Mesendoderm (in vitro differentiated cells): ENCODE measurements around the gene MACROD2.

ENCODE experiments used
- DNase-seq: peaks from one replicate; pipeline ENCODE4 v3.0.0; 2013
- H2AK5ac ChIP-seq: 2 replicates; pipeline ENCODE4 v1.6.1; 2013; ENCODE audit warnings: low read length, inconsistent platforms
- H2BK120ac ChIP-seq: 2 replicates; pipeline ENCODE4 v1.6.1; 2013; ENCODE audit warnings: low read depth, mild to moderate bottlenecking, low read length, moderate library complexity, mixed read lengths
- H2BK15ac ChIP-seq: replicated peaks from 2 replicates; pipeline ENCODE4 v1.6.1; 2013; ENCODE audit warnings: low read depth, mild to moderate bottlenecking, moderate library complexity
- H2BK5ac ChIP-seq: 2 replicates; pipeline ENCODE4 v1.6.1; 2013; ENCODE audit warnings: low read length, inconsistent platforms
- H3K18ac ChIP-seq: 2 replicates; pipeline ENCODE4 v1.6.1; 2013; ENCODE audit warnings: mild to moderate bottlenecking, low read length, mixed read lengths
- H3K23ac ChIP-seq: one replicate; pipeline ENCODE4 v1.6.1; 2013; ENCODE audit warnings: low read length
- H3K27ac ChIP-seq: 2 replicates; pipeline ENCODE4 v1.5.1; 2013; ENCODE audit warnings: low read depth, mild to moderate bottlenecking, inconsistent platforms, low read length, moderate library complexity
- H3K27me3 ChIP-seq: 2 replicates; pipeline ENCODE4 v1.6.1; 2013; ENCODE audit warnings: low read length, control low read depth, mild to moderate bottlenecking, inconsistent platforms; ENCODE audit not compliant: insufficient read depth, poor library complexity
- H3K36me3 ChIP-seq: 2 replicates; pipeline ENCODE4 v1.6.1; 2013; ENCODE audit warnings: low read length, inconsistent platforms; ENCODE audit not compliant: control insufficient read depth, insufficient read depth
- H3K4ac ChIP-seq: one replicate; pipeline ENCODE4 v1.6.1; 2013; ENCODE audit warnings: low read depth, mild to moderate bottlenecking, low read length, moderate library complexity
- H3K4me1 ChIP-seq: 2 replicates; pipeline ENCODE4 v1.6.1; 2013; ENCODE audit warnings: low read depth, low read length, inconsistent platforms; ENCODE audit not compliant: control insufficient read depth
- H3K4me2 ChIP-seq: 2 replicates; pipeline ENCODE4 v1.6.1; 2013; ENCODE audit warnings: low read length
- H3K4me3 ChIP-seq: 2 replicates; pipeline ENCODE4 v1.5.1; 2013; ENCODE audit warnings: mild to moderate bottlenecking, low read length
- H3K56ac ChIP-seq: one replicate; pipeline ENCODE4 v1.6.1; 2013; ENCODE audit warnings: low read length
- H3K79me1 ChIP-seq: 2 replicates; pipeline ENCODE4 v1.6.1; 2013; ENCODE audit warnings: low read length, inconsistent platforms
- H3K79me2 ChIP-seq: 2 replicates; pipeline ENCODE4 v1.6.1; 2013; ENCODE audit warnings: mild to moderate bottlenecking, low read length; ENCODE audit not compliant: control insufficient read depth, insufficient read depth
- H3K9ac ChIP-seq: 2 replicates; pipeline ENCODE4 v1.6.1; 2013; ENCODE audit warnings: low read length, inconsistent platforms
- H4K5ac ChIP-seq: one replicate; pipeline ENCODE4 v1.6.1; 2013; ENCODE audit warnings: low read length
- H4K8ac ChIP-seq: one replicate; pipeline ENCODE4 v1.6.1; 2013; ENCODE audit warnings: low read depth, mild to moderate bottlenecking, control low read depth, low read length, moderate library complexity
- WGBS: extraction: QIAGEN DNeasy Blood & Tissue Kit; methylation state at CpG from one replicate; pipeline ENCODE4 v1.1.7; 2013; ENCODE audit warnings: low lambda C conversion rate, missing lambda C conversion rate; ENCODE audit not compliant: insufficient coverage; ENCODE audit errors: extremely low coverage; 5-methylcytosine and 5-hydroxymethylcytosine counted together

The MACROD2 gene

GRCh38 chr20:15063081-15063480 lies 1067.8 kb downstream of the MACROD2 start:
- no CpG with 5 or more reads among the region's 3 CpGs for WGBS
- no peaks in the 10 kb centered on the region for H3K79me2 ChIP-seq

GRCh38 chr20:15064741-15065140 lies 1069.4 kb downstream of the MACROD2 start:
- DNase-seq: no peak
- no peaks in the 10 kb centered on the region for H3K36me3 ChIP-seq
- no peak overlapping the region for H2AK5ac ChIP-seq
- no peaks in the 10 kb centered on the region for H3K4me1 ChIP-seq
- no peak overlapping the region for H3K9ac ChIP-seq
- no peak overlapping the region for H4K8ac ChIP-seq
- no peaks in the 10 kb centered on the region for H3K79me1 ChIP-seq
- H3K18ac ChIP-seq: no peak overlapping the region
- H3K79me2 ChIP-seq: no peaks in the 10 kb centered on the region
- H3K27ac ChIP-seq: no peak overlapping the region
- no peak overlapping the region for H2BK15ac ChIP-seq
- no peak overlapping the region for H3K56ac ChIP-seq
- H3K4me2 ChIP-seq: no peak overlapping the region
- no CpG with 5 or more reads among the region's 5 CpGs for WGBS
- no peak overlapping the region for H3K4ac ChIP-seq
- no peak overlapping the region for H2BK120ac ChIP-seq
- H4K5ac ChIP-seq: no peak overlapping the region
- no peak overlapping the region for H3K4me3 ChIP-seq
- no peak overlapping the region for H2BK5ac ChIP-seq
- H3K23ac ChIP-seq: no peak overlapping the region
- no peaks in the 10 kb centered on the region for H3K27me3 ChIP-seq

More at GRCh38 chr20:15063081-15063480, 1067.8 kb downstream of the MACROD2 start:
- no peak overlapping the region for H4K5ac ChIP-seq
- no peaks in the 10 kb centered on the region for H3K4me1 ChIP-seq
- no peak overlapping the region for H3K4me3 ChIP-seq
- H2BK120ac ChIP-seq: no peak overlapping the region
- no peaks in the 10 kb centered on the region for H3K79me1 ChIP-seq
- no peaks in the 10 kb centered on the region for H3K27me3 ChIP-seq
- no peak for DNase-seq
- no peak overlapping the region for H3K4ac ChIP-seq
- no peak overlapping the region for H4K8ac ChIP-seq
- no peak overlapping the region for H3K18ac ChIP-seq
- H2BK5ac ChIP-seq: no peak overlapping the region
- H3K27ac ChIP-seq: no peak overlapping the region
- no peak overlapping the region for H3K23ac ChIP-seq
- no peak overlapping the region for H3K9ac ChIP-seq
- no peak overlapping the region for H3K56ac ChIP-seq
- no peak overlapping the region for H2AK5ac ChIP-seq
- H3K4me2 ChIP-seq: no peak overlapping the region
- H2BK15ac ChIP-seq: no peak overlapping the region
- no peaks in the 10 kb centered on the region for H3K36me3 ChIP-seq

GRCh38 chr20:15065794-15066193 lies 1070.5 kb downstream of the MACROD2 start:
- H3K27ac ChIP-seq: no peak overlapping the region

GRCh38 chr20:15068486-15068885 lies 1073.2 kb downstream of the MACROD2 start:
- Histone ChIP-seq H2BK15ac (no peak overlapping the region), H3K27ac (no peak overlapping the region), H4K5ac (no peak overlapping the region)

More at GRCh38 chr20:15065794-15066193, 1070.5 kb downstream of the MACROD2 start:
- H3K56ac ChIP-seq: no peak overlapping the region
- no peak overlapping the region for H2BK120ac ChIP-seq
- no CpG with 5 or more reads among the region's 3 CpGs for WGBS
- H3K36me3 ChIP-seq: no peaks in the 10 kb centered on the region
- no peaks in the 10 kb centered on the region for H3K27me3 ChIP-seq
- no peak overlapping the region for H4K8ac ChIP-seq
- no peaks in the 10 kb centered on the region for H3K4me1 ChIP-seq
- no peak overlapping the region for H3K23ac ChIP-seq
- H3K4me3 ChIP-seq: no peak overlapping the region
- H2AK5ac ChIP-seq: no peak overlapping the region
- no peak overlapping the region for H2BK15ac ChIP-seq
- H3K4me2 ChIP-seq: no peak overlapping the region
- DNase-seq: no peak
- no peaks in the 10 kb centered on the region for H3K79me2 ChIP-seq
- no peak overlapping the region for H3K4ac ChIP-seq
- H3K79me1 ChIP-seq: no peaks in the 10 kb centered on the region
- no peak overlapping the region for H4K5ac ChIP-seq
- no peak overlapping the region for H3K18ac ChIP-seq
- H2BK5ac ChIP-seq: no peak overlapping the region
- no peak overlapping the region for H3K9ac ChIP-seq

GRCh38 chr20:15069355-15069754 lies 1074.0 kb downstream of the MACROD2 start:
- no peak overlapping the region for H3K56ac ChIP-seq

More at GRCh38 chr20:15068486-15068885, 1073.2 kb downstream of the MACROD2 start:
- Histone ChIP-seq H3K4me2 (no peak overlapping the region), H3K36me3 (no peaks in the 10 kb centered on the region), H3K23ac (no peak overlapping the region), H2BK120ac (no peak overlapping the region), H2AK5ac (no peak overlapping the region), H3K79me2 (no peaks in the 10 kb centered on the region), H3K56ac (no peak overlapping the region), H3K18ac (no peak overlapping the region), H3K9ac (no peak overlapping the region), H3K4me3 (no peak overlapping the region), H4K8ac (no peak overlapping the region), H2BK5ac (no peak overlapping the region), H3K79me1 (no peaks in the 10 kb centered on the region), H3K4ac (no peak overlapping the region), H3K27me3 (no peaks in the 10 kb centered on the region), H3K4me1 (no peaks in the 10 kb centered on the region)
- DNase-seq: no peak

GRCh38 chr20:15071085-15071808 lies 1075.9 kb downstream of the MACROD2 start:
- Histone ChIP-seq H3K4me1 (no peaks in the 10 kb centered on the region), H3K27me3 (no peaks in the 10 kb centered on the region), H4K8ac (no peak overlapping the region), H3K9ac (no peak overlapping the region), H3K36me3 (no peaks in the 10 kb centered on the region), H3K4me3 (no peak overlapping the region), H3K4me2 (no peak overlapping the region), H3K4ac (no peak overlapping the region), H3K27ac (no peak overlapping the region), H2BK120ac (no peak overlapping the region), H4K5ac (no peak overlapping the region), H3K56ac (no peak overlapping the region), H3K23ac (no peak overlapping the region), H3K79me2 (no peaks in the 10 kb centered on the region), H2AK5ac (no peak overlapping the region), H3K79me1 (no peaks in the 10 kb centered on the region), H2BK5ac (no peak overlapping the region), H2BK15ac (no peak overlapping the region), H3K18ac (no peak overlapping the region)
- no CpG with 5 or more reads among the region's 2 CpGs for WGBS
- no peak for DNase-seq

More at GRCh38 chr20:15069355-15069754, 1074.0 kb downstream of the MACROD2 start:
- no peak overlapping the region for H4K5ac ChIP-seq
- no peak overlapping the region for H3K27ac ChIP-seq
- H3K4me1 ChIP-seq: no peaks in the 10 kb centered on the region
- H3K79me1 ChIP-seq: no peaks in the 10 kb centered on the region
- no peak overlapping the region for H2AK5ac ChIP-seq
- H2BK15ac ChIP-seq: no peak overlapping the region
- H2BK120ac ChIP-seq: no peak overlapping the region
- H3K36me3 ChIP-seq: no peaks in the 10 kb centered on the region
- H3K79me2 ChIP-seq: no peaks in the 10 kb centered on the region
- no peak overlapping the region for H4K8ac ChIP-seq
- no peak overlapping the region for H3K18ac ChIP-seq
- no peak overlapping the region for H3K4ac ChIP-seq
- no CpG with 5 or more reads among the region's 2 CpGs for WGBS
- DNase-seq: no peak
- H3K9ac ChIP-seq: no peak overlapping the region
- H3K23ac ChIP-seq: no peak overlapping the region
- no peak overlapping the region for H2BK5ac ChIP-seq
- H3K27me3 ChIP-seq: no peaks in the 10 kb centered on the region
- H3K4me2 ChIP-seq: no peak overlapping the region
- H3K4me3 ChIP-seq: no peak overlapping the region
